Prostate gland (tissue), 2 donors: ENCODE results near the gene DNAH14.

Experiments
- CTCF ChIP-seq, 4 experiments: fragments of 200-600 bp in 2 of 4; fragments of 450-650 bp in 2 of 4; sonication (generic) in 2 of 4; IDR thresholded peaks; 1 replicate in 3 of 4; 2 replicates in 1 of 4; pipeline ENCODE4 v1.5.1; 2016 to 2019; ENCODE audit warnings: antibody characterized with exemption in 4 of 4, mild to moderate bottlenecking in 2 of 4, moderate library complexity in 2 of 4
- POLR2A ChIP-seq: fragments of 450-650 bp; IDR thresholded peaks from one replicate; pipeline ENCODE4 v1.6.1; 2016; ENCODE audit warnings: antibody characterized with exemption, mild to moderate bottlenecking

- TF ChIP-seq CTCF (IDR thresholded peaks at IDR 0.05) (no peak), POLR2A (no peak)
Measured at GRCh38 chr1:225332686-225333085, 403.2 kb downstream of the DNAH14 start.
